Measurements from ENCODE around the gene EIF3L.

Gene EIF3L

DNA sequence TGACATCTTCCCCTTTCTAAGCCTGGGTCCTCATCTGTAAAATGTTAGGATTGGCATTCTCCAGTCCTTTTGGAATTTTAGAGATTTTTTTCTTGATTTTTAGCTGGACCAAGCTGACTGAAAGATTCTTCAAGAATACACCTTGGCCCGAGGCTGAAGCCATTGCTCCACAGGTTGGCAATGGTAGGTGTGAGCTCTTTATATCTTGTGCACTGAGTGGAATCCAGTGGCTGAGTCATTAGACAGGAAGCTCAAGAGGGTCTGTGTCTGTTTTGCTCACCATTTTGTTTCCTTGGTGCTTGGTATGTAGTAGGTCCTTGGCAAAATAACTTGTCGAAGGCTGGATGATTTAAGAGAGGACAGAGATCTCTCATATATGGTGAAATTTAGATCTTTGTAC, 6.2 kb downstream of the EIF3L start:
- DNase-seq, result no peak

- DNase-seq, result no peak
These were observed 11.7 kb downstream of the EIF3L start for GRCh38 chr22:37860796-37861421.

DNA sequence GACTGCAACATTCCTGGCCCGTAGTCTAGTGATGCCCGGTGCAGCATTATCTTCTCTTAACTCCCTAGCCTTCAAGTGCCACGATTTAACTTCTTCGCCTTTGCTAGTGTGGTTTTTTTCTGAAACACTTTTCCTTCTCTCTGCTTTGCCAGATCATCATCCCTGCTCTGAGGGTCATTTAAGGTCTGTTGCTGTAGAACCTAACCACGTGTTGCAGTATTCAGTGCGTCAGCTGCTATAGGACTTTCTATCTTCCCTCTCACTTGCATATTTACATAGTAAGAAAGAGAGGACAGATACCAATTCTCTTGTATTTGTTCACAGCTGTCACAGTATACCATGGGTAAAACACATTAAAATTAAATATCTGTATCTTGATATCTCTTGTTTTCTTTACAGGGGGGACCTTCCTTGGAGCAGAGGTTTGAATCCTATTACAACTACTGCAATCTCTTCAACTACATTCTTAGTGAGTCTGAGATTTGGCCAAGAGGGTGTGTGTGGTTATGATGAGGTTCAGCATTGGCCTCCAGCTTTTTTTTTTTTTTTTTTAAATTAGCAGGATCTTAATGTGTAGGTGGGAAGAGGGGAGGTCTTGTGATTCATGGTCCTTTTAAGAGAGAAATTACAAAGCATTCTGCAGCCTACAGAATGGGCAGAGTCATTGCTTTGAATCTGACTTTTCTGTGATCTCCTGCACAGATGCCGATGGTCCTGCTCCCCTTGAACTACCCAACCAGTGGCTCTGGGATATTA, 13.5 kb downstream of the EIF3L start:
- DNase-seq, result no peak

DNA sequence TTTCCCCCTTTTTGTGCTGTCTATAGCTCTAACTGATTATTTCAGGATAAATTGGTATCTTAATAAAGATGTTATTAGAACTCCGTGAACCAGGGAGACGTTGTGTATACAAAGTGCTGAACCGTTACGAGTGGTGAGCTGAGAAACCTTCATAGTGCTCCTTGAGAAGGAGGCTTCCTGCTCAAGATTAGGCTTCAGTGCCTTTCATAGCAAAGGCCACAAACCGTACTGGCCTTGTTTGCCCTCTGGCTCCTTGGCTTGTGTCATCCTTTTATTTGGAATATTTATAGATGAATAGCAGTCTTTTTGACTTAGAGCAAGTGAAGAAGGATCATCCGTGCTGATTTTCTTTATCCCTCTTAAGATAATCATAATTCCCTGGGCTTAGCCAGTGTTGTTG, 16.3 kb downstream of the EIF3L start:
- DNase-seq, result no peak

GRCh38 chr22:37870273-37870672, 21.1 kb downstream of the EIF3L start:
- no peak for DNase-seq

GRCh38 chr22:37880668-37881440, 31.6 kb downstream of the EIF3L start:
- no peak for DNase-seq

DNA sequence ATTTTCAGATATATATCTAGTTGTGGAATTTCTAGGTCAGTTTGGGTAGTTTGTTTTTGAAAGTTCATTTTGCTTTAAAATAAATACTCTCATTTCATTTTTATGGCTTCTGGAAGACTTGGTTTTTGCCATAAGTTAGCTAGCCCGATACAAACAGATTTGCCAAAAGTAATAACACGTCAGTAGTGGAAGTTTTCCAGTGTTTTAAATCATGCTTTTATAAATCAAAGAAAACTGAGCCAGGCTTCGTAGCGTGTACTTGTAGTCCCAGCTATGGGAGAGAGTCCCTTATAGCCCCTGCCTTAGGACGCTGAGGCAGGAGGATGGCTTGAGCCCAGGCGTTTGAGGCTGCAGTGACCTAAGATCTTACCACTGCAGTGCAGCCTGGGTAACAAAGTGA, 35.2 kb downstream of the EIF3L start:
- peak; percentile 49 for DNase-seq

- DNase-seq, result peak; percentile 59
These were observed 38.6 kb downstream of the EIF3L start for GRCh38 chr22:37887584-37888378.

GRCh38 chr22:37891926-37892325, 42.7 kb downstream of the EIF3L start:
- no peak for DNase-seq

DNA sequence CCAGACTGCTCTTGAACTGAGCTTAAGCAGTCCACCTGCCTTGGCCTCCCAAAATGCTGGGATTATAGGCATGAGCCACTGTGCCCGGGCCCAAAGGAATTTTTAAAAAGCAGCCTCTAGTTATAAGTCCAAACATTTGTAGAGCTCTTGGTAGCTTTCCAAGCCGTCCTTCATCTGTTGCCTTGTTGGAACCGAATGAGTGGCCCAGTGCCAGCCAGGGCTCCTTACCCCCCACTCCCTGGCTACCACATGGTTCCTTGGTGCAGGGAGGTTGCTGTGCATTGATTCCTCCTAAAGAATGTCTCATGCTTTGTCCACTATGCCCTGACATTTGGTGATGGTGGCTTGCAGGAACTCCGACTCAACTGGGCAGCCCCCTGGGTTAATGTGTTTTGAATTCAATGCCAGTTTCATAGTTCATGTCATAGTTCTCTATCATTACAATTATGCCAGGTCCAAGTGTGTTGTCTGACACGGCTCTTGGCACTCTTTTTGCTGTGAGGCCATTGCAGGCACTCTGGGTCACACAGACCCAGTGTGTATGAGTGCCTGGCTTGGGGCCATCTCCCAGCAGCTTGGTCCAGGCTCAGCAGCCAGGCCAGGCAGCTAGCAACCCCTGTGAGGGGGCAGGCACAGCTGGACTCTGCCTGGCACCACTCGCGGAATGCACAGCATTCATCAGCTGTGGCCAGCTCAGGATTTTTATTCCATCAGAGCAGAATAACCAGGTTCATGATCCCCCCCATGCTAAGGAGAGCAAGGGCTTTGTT, 43.5 kb downstream of the EIF3L start:
- peak; percentile 81 for DNase-seq

GRCh38 chr22:37893583-37893983, 44.4 kb downstream of the EIF3L start:
- no peak for DNase-seq

GRCh38 chr22:37894939-37895670, 45.9 kb downstream of the EIF3L start:
- DNase-seq, result no peak

- no peak for DNase-seq
These were observed 47.0 kb downstream of the EIF3L start for GRCh38 chr22:37896181-37896592.

DNA sequence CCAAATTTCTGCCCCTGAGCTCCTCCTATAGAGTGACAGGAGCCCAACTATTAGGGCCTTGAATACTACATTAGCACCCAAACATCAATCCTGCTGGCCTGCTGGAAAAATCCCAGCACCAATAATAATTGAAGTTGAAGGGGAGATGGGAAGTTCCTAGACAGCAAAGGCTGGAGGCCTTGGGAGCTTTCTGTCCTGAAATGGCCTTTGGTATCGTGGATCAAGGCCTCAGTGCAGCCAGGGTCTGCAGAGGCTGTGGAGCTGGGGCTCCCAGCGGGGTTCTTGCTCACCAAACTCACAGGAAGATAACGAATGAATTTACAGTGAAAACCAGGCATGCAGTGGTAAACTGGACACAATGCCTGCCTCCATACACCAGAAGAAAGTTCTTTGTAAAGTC, 47.7 kb downstream of the EIF3L start:
- no peak for DNase-seq

- no peak for DNase-seq
These were observed 48.6 kb downstream of the EIF3L start for GRCh38 chr22:37897807-37898206.

DNA sequence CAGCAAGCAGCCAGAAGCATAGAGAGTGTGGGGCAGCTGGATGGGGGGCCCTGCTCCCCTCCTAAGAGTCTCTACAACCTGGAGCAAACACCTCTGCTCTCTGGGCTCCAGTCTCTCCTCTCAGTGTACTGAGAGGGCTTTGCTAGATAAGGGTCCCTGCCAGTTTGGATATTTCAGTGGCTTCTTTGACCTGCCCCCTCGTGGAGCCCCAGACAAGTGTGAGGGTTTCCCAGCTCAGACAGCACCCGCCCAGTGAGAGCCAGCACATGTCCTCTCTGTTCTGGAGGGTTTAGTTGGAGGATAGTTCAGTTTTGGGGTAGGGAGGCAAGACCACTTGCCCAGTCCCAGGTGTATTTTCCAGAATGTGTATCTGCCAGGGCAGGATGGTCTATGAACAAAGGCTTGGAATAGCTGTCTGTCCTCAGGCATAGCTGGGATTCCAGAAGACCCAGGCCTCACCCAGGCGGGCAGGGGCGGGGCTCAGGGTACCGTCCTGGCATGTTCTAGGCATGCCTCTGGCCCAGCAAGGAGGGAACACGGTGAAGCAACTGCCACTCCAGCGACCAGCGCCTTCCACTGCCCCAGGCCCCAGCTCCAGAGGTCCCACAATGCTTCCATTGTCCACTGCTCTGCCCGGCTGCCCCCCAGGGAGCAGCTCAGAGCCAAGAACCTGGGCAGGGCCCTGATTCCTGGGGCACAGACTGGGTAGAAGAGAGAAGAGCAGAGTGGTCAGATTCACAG, 49.4 kb downstream of the EIF3L start:
- DNase-seq, result peak; percentile 42

DNA sequence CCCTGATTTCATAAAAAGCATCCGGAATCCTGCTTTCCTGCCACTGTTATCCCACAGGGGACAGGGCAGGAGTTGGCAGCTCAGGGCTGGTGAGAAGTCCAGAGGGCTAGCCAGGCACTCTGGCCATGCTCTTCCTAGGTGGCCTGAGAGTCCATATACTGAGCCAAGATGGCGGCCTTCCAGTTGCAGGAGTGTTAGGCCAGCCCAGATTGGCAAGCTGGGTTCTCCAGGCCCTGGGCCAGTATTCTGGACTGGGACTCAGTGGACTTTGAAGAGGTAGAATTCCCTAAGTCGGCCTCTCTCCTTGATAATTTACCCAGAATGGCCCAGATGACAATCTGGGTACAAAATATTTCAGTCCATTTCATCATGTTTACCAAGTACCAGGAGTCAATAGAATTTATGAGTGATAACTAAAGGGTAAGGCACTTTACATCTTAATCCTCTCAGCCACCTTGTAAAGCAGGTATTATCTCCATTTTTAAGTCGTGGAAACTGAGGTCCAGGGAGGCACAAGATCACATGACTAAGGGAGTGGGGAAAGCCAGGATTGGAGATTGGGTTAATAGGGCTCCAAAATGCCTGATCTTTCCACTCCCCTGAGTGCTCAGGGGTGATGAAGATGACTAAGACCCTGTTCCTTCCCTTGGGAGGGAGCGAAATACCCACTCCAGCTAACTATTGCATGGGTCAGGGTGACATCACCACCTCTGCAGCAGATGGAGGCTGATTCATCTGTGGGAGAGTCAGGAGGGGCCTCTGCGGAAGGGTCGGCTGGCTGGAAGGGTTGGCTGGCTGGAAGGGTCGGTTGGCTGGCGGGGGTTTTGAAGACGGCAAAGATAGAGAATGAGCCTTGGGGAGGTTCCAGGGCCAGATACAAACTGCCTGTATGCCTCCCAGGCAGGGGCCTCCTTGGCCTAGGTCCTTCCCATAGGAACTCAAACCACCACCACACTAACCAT, 55.6 kb downstream of the EIF3L start:
- DNase-seq, result peak; percentile 56

DNA sequence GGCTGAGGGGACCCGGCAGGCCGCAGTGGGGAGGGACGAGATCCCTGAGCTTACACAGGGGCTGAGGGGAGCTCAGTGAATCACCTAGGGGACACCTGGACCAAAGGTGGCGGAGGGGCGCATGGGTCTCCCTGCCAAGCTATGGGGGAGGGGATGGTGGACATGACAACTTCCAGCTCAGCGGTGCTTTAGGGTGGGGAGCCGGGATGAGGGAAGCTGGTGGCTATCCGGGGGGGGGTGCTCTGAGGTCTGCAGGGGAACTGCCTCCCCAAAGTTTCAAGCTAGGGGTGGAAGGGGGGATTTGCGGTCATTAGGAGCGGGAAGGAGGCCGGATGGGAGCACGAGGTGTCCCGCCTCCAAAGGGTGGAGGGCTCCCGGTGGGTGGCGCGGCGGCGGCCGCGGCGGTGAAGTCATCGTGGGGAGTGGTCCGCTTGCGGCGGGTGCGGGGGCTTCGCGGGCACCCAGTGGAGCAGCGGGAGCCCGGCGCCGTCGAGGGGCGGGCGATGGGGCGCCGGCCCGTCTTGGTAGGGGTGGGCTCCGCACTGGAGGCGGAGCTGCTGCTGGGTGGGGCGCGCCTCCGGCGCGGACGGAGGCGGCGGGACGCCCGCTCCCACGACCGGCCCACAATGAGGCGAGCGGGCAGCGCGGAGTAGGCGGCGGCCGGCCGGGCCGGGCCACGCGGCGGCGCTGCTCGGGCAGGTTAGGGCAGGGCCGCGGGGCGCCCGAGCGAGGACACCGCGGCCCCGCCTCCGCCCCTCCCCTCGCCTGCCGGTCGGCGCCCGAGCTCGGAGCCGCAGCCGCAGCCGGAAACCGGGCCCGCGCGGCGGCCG, 56.5 kb downstream of the EIF3L start, which contains the start of gene MICALL1:
Gene MICALL1 (plus strand): TSS at position 764 of the 830 bp plus-strand sequence. CDS start 126 bp downstream, outside the sequence.
- DNase-seq, result peak; percentile 77

Data from right hindlimb (tissue), 1 donor.